Glomerular visceral epithelial cell (primary cell): ENCODE data around the gene OGFR.
"Not testable (repeated sequence)": the region's sequence is repeated elsewhere in the genome, so short reads cannot be mapped to it uniquely, and the experiment has no call there.

Experiments
- DNase-seq: peaks from one replicate; pipeline ENCODE4 v3.0.0-alpha.2; 2016; ENCODE audit errors: extremely low spot score

The OGFR gene

DNA sequence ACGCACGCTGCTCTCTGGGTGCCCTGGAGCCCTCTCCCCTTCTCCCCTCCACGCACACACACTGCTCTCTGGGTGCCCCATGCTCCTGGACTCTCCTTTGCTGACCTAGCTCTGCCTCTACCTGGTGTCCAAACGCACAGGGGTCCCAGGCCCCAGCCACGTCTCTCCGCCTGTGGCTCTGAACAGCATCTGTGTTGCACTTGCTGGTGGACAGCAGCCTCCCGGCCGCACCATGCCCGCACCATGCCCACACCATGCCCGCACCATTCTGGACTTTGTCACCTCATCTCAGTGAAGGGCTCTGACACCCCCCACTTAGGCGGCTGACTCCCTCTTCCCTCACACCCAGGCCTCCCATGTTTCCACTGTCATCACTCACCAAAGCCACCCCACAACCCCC is 35.2 kb downstream of the OGFR start:
- DNase-seq, result no peak

DNA sequence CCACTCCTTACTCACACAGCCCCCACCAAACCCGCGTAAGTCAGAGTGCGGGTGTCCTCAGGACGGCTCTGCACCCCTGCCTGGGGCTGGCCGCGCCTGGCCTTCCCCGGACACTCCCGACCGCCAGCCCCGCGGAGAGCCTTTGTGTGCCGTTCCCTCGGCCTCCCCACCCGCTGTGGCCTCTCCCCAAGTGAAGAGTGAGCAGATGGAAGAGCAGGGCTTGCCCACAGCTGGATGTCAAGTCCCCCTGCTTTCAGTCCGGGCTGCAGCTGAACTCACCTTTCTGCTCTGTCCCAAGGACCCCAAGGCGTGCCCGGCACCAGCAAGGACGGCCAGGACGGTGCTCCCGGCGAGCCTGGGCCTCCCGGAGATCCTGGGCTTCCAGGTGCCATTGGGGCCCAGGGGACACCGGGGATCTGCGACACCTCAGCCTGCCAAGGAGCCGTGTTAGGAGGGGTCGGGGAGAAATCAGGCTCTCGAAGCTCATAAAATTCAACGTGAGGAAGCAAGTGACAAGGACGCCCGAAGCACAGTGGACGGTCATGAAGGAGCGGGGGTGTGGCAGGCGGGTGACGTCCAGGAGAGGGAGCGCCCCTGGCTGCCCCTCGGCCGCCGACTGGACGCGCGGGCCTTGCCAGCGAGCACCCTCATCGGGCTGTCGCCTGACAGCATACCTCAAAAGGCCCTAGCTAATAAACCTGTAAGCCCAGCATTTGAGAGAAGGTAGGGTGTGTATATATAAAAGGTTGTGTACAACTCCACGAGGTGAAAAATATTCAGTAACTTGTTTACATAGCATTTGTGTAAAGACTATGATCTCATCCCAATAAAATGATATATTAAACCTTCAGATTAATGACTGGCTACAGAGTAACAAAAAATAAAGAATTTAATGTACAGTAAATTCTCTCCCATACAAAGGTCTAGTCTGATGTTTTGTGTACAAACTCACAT is 35.9 kb downstream of the OGFR start:
- DNase-seq, result no peak

DNA sequence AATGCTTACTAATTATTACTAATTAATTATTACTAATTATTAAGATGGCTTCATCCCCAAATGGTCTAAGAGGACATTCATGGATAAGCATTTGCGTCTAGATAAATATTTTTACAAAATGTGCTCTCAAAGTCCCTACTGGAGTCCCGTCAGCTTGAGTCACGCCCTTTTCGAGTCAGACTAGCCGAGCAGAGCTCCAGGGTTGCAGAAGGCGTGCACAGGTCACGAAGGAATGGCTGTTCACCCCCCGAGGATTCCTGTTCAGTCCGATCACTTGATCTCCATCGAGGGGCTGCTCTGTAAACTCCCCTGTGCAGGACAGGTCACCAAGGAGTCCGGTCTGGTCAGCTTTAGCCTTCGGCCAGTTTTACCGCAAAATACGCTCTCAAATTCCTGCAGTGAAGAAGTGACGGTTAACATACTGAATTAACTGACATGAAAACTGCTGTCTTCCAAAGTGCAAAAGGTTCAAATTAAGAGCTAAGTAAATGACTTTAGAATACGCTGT is 37.1 kb downstream of the OGFR start:
- no peak for DNase-seq

DNA sequence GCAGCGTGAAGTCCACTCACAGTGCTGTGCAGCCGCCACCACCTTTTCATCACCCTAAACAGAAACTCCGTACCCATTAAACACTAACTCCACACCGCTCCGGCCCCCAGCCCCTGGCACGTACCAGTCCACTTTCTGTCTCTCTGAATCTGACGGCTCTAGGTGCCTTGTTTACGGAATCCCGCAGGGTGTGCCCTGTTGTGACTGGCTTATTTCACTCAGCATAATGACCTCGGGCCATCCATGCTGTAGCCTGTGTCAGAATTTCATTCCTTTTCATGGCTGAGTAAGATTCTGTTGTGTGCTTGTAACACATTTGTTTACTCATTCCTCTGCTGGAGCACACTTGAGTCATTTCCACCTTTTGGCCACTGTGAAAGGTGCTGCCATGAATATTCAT is 39.0 kb downstream of the OGFR start:
- no peak for DNase-seq

DNA sequence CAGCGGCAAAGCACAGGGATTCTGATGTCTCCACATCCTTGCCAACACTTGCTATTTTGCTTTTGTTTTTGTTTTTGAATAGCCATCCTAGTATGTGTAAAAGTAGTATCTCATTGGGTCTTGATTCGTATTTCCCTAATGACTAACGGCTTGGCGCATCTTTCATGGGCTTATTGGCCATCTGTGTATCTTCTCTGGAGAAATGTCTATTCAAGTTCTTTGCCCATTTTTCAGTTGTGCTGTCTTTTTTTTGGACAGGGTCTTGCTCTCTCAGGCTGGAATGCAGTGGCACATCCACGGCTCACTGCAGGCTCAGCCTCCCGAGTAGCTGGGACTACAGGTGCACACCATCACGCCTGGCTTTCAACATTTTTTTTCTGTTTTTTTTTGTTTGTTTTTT is 39.5 kb downstream of the OGFR start:
- DNase-seq, result no peak

DNA sequence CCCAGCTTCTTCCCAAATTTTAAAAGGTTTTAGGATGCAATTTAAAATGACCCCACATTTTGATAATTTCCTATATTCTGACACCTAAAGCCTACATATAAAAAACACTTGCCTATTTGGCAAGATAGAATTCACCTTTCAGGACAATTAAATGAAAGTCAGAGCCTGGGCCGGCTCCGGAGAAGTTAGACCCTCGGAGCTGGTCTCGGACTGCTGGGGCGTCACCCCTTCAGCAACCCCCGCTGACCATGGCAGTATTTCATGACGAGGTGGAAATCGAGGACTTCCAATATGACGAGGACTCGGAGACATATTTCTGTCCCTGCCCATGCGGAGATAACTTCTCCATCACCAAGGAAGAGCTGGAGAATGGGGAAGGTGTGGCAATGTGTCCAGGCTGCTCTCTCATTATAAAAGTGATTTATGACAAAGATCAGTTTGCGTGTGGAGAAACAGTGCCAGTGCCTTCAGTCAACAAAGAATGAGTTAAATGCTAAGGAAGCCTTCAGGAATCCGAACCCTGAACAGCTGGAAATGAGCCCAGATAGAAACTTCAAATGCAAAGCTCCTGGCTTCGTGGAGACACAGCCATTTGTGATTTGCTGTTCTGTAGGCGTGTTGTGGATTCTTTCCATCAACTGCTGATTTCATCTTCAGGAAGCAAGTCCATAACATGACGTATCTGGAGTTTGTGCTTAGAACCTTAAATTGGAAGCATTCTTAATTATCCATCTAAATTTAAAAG is 41.0 kb downstream of the OGFR start:
- no peak for DNase-seq

DNA sequence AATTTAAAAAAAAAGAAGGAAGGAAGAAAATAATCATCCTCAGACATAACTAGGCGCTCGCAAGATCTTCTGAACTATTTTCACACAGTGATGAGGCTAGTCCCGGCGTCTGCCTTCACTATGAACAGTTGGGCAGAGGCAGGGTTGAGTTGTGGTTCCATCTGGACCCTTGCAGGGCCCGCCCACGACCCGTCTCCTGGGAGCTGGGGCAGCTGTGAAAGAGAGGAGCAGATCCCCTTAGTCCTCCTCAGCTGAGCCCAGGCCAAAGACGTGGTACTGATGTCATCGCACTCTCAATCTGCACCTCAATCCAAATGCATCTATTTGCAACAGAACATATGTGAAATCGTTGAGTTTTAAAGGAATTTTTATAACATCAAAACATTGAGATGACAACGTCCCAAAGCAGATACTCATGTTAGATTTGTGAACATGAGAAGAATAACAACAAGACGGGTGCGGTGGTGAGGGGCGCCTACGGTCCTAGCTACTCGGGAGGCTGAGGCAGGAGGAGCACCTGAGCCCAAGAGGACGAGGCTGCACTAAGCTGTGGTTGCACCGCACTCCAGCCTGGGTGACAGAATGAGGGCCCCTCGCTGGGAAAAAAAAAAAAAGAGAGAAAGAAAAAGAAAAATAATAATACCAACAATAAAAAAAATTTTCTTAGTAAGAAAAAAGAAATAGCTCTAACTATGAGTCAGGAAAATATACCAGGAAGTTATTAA is 41.7 kb downstream of the OGFR start:
- DNase-seq, result no peak

DNA sequence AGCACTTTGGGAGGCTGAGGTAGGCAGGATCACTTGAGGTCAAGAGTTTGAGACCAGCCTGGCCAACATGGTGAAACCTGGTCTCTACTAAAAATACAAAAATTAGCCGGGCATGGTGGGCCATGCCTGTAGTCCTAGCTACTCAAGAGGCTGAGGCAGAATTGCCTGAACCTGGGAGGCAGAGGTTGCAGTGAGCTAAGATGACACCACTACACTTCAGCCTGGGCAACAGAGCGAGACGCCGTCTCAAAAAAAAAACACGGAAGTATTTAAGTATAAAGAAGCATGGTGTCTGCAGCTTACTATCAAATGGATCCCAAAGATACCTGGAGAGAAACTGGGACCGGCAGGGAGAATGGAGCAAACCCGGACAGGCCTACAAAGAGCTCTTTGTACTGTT is 44.3 kb downstream of the OGFR start:
- not testable (repeated sequence) for DNase-seq

DNA sequence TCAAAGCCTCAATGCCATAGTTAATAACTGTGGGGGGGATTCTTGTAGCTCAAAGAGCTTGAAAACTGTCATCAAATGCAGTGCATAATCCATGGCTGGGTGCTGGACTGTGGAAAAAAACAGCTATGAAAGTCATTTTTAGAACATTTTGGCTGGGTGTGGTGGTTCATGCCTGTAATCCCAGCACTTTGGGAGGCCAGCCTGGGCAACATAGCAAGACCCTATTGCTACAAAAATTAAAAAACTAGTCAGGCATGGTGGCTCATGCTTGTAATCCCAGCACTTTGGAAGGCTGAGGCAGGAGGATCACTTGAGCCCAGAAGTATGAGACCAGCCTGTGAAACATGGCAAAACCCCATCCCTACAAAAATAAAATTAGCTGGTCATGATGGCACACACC is 44.8 kb downstream of the OGFR start:
- no peak for DNase-seq

DNA sequence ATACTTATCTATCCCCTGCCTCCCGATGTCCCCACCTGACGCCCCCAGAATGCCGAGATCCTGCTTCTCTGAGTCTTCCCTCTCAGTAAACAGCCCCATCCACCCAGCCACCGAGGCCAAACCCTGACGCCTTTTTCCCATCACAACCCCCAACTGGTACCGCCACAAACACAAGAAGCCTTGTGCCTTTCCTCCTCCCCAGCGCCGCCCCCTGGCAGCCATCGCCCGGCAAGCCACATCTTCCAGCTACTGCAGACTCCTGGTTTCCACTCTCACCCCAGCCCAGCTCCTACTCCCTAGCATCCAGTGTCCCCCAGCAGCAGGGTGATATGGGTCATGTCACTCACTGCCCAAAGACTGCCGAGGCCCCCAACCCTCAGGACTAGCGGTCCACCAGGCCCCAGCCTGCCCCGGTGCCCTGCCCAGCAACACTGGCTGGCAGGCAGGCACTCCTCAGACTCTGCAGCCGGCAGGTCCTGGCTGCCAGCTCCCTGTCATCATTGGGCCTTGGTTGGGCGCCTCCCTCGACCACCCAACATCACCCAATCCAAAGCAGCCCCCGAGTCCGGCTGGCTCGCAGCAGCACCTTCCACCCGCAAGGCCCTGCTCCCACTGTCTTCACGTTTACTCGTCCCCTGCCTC is 45.8 kb downstream of the OGFR start:
- no peak for DNase-seq

DNA sequence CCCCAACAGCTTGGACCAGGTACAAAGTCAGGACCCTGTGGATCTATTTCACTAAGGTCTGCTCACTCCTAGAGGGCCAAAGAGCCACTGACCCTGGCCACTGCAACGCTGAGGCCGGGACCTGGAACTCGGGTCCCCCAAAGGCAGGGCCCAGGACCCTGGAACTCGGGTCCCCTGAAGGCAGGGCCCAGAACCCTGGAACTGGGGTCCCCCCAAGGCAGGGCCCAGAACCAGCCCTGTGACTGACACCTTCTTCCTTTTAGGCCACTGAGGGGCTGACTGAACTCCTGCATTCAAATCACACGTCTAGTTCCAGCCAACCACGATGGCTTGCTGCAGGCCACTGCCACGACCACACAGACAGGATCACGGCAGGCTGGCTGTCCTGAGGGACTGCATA is 47.6 kb downstream of the OGFR start:
- DNase-seq, result no peak

DNA sequence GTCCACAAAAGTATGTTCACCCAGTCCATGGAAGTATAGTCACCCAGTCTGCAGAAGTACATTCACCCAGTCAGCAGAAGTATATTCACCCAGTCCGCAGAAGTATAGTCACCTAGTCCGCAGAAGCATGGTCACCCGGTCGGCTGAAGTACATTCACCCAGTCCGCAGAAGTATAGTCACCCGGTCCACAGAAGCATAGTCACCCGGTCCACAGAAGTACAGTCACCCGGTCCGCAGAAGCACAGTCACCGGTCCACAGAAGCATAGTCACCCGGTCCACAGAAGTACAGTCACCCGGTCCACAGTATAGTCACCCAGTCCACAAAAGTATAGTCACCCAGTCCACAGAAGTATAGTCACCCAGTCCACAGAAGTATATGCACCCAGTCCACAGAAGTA is 48.2 kb downstream of the OGFR start:
- DNase-seq, result no peak

DNA sequence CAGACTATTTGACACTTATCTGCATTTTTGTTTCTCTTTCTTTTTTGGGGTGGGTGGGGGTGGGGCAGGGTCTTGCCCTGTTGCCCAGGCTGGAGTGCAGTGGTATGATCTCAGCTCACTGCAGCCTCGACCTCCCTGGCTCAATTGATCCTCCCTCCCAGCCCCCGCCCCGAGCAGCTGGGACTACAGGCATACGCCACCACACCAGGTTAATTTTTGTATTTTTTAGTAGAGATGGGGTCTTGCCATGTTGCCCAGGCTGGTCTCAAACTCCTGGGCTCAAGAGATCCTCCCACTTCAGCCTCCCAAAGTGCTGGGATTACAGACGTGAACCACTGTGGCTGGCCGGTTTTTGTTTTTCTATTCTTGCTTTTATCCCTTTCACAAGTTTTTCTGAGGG is 48.7 kb downstream of the OGFR start:
- DNase-seq, result not testable (repeated sequence)

DNA sequence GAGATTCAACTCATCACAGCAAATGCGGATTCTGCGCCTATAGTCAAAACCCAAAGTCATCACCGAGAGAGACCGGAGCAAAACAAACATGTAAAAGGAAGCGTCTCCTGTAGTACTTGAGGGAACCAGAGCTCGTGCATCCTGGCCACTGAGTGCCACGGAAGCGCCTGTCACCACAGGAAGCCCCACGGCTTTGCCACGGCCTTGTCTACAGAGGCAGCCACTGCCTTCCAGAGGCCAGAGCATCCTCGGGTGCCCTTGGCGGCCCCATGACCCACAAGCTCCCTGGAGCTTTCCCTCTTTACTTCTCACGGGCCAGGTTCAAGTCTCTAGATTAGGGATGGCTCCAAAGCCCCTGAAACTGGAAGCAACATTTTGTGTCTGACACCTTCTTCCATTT is 49.5 kb downstream of the OGFR start:
- DNase-seq, result no peak

DNA sequence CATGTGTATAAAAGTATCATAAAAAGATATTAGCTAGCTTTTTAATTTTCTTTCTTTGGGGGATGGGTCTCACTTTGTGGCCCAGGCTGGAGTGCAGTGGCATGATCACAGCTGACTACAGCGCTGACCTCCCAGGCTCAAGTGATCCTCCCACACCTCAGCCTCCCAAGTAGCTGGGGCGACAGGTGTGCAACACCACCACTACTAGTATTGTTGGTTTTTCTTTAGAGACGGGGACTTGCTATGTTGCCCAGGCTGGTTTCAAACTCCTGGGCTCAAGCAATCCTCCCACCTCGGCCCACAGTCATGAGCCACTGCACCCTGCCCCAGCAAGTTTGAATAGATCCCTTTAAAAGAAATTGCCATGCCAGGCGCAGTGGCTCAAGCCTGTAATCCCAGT is 50.5 kb downstream of the OGFR start:
- DNase-seq, result no peak

DNA sequence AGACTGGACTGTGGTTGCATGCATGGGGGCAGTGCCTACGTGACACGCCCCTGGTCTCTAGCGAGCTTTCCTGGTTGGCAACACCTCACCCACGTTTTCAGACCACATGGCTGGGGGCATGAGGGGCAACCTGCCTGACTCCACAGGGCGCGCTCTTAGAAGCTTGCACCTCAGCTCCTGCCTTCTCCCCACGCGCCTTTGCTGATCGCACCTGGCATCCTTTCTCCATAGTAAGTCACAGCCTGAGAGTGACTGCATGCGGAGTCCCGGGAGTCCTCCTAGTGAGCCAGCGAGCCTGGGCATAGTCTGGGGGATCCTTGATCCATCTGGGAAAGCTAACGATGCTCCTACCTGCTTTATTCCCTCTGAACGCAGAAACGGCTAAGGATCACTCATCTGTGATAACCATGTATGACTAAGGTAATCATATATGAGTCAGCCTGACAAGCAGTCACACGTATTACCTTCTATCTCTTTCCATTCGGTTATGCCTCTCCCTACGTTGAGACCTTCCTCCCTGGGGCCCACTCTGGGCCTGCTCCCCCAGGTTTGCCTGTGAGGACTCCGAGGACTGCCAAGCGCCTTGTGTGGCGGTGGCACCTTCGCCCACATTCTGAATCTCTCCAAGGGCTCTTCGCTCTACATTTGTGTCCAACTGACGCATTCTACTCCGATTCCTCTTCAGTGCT is 52.4 kb downstream of the OGFR start:
- DNase-seq, result peak; percentile 53

DNA sequence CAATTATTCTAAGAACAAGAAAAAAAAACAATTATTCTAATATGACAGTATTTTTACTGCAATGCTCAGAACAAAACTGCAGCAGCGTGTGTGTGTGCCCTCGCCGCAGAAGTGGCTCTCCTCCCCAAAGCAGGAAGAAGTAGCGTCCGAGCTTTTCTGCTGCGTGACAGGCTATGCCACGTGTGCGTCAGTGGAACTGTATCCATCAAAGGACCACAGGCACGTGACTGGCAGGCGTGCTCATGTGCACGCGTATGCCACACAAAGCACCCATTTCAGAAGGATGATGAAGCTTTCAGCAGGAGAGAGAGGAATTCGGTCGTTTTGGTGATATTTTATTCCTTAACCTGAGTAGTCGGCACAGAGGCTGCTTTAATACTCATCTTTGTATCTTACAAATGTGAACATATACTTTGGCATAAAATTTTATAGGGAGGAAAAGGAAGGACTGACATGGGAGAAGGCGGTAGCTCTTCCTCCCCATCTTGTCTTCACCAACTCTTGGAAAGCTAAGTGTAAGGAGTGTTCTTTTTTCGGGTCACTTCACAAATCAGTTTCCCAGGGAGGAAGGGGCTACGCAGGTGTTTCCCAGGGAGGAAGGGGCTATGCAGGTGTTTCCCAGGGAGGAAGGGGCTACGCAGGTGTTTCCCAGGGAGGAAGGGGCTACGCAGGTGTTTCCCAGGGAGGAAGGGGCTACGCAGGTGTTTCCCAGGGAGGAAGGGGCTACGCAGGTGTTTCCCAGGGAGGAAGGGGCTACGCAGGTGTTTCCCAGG is 53.6 kb downstream of the OGFR start:
- DNase-seq, result no peak

DNA sequence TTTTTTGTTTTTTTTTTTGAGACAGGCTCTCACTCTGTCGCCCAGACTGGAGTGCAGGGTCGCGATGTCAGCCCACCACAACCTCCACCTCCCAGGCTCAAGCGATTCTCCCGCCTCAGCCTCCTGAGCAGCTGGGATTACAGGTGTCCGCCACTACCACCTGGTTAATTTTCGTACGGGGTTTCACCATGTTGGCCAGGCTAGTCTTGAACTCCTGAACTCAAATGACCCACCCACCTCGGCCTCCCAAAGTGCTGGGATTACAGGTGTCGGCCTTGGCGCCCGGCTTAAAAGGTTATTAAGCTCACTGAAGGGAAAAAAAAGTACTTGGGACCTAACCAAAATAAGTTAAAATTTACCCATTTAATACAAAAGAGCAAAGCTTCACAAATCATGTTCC is 55.1 kb downstream of the OGFR start:
- no peak for DNase-seq

DNA sequence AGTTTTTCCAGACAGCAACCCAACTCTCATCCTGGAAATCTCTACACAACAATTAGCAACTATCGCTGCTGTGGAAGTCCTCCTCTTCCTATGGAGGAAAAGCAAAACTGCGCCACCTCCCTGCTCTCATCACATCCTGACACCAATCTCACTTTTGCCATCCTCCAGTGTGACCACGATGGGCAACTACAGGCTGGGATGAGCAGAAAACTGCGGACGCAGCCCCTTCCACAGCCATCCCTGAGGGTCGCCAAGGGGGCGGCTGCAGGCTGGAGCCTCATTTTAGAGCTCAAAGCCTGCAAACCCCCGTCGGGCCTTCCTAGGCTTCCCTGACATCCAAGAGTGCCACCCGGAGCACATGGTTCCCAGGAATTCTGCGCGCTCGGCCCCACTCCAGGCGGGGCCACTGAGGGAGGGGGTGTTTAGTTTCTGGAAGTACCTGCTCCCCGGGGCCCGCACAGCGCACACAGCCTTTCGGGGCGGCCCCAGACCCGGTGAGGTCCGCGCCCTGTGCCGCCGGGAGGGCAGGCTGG is 55.8 kb downstream of the OGFR start:
- peak; percentile 34 for DNase-seq
